Measurements from ENCODE around the gene WDR18. TPM values are rescaled to one million over a fixed set of nuclear protein-coding genes. Genes with fewer than 3 reads are reported as not detected.
A peak's percentile ranks its signal among the peaks of the same experiment; 100 is the strongest.

The WDR18 gene
- total and polyA plus RNA-seq, 2 of the 8 experiments (the other 6 are each of a cell fraction or from before 2014, with no cell fraction given), result 87.7 to 177 TPM

- Histone ChIP-seq H2BK15ac (ENCODE audit: low read length) (no peak overlapping the region), H4K8ac (ENCODE audit: extremely low read depth, insufficient read depth, low read length) (no peak overlapping the region), H3K4ac (replicated peaks; ENCODE audit: insufficient read length, low read depth, low read length) (no peak overlapping the region), H2AK5ac (ENCODE audit: low read depth, low read length) (no peak overlapping the region; the same call in 1 of the 2 replicates), H3K79me2 (ENCODE audit: control insufficient read depth in 1 of 2, insufficient read depth in 2 of 2, low read length in 2 of 2) (0 out of 4 replicates have a peak, but pooled peaks cover 0 to 2% of the 10 kb centered on the region in 2 experiments), H3K9me3 (ENCODE audit: insufficient read depth in 2 of 2, low read depth in 1 of 2, low read length in 1 of 2) (no peaks in the 10 kb centered on the region), H3K27me3 (replicated peaks in 1 of 4; ENCODE audit: control insufficient read depth in 3 of 4, extremely low read depth in 1 of 4, insufficient read depth in 3 of 4, low read length in 3 of 4) (no peaks in the 10 kb centered on the region), H3K4me1 (replicated peaks in 1 of 4; ENCODE audit: control insufficient read depth in 3 of 4, insufficient read depth in 4 of 4, low read length in 3 of 4) (peaks cover 0 to 6% (median 4%) of the 10 kb centered on the region in 4 experiments; a peak in 3 of 7 replicates), H2AFZ (ENCODE audit: low read length) (no peak overlapping the region), H3K23ac (ENCODE audit: insufficient read length) (no peak overlapping the region), H3K27ac (ENCODE audit: low read depth, low read length) (no peak overlapping the region), H2BK20ac (ENCODE audit: low read length) (no peak overlapping the region), H3K23me2 (ENCODE audit: low read depth, low read length) (peaks cover 2% of the 10 kb centered on the region; the same call in 1 of the 2 replicates), H3K4me2 (ENCODE audit: insufficient read depth in 1 of 2, low read depth in 2 of 2, low read length in 2 of 2) (no peak overlapping the region), H2BK120ac (replicated peaks; ENCODE audit: low read depth, low read length) (no peak overlapping the region), H4K91ac (replicated peaks; ENCODE audit: insufficient read length, low read length) (no peak overlapping the region), H2BK12ac (ENCODE audit: low read depth, low read length) (no peak overlapping the region), H3K9ac (replicated peaks in 1 of 4; ENCODE audit: extremely low read depth in 1 of 4, low read depth in 3 of 4, low read length in 3 of 4) (no peak overlapping the region), H3K56ac (replicated peaks; ENCODE audit: insufficient read length, low read depth, low read length) (no peak overlapping the region), H4K20me1 (replicated peaks in 1 of 2; ENCODE audit: control insufficient read depth in 1 of 2, insufficient read depth in 2 of 2, low read length in 2 of 2) (peaks cover 9 to 23% of the 10 kb centered on the region in 2 experiments), H3K18ac (ENCODE audit: extremely low read depth, low read length) (no peak overlapping the region), H3K79me1 (ENCODE audit: low read depth, low read length) (no peaks in the 10 kb centered on the region; the same call in 1 of the 2 replicates), H3K36me3 (ENCODE audit: control insufficient read depth in 2 of 4, insufficient read depth in 4 of 4, low read length in 3 of 4) (peaks cover 4 to 38% (median 18%) of the 10 kb centered on the region in 4 experiments; a peak in 6 of 8 replicates), H3K14ac (ENCODE audit: insufficient read length) (no peak overlapping the region), H4K5ac (ENCODE audit: insufficient read length, low read depth, low read length) (no peak overlapping the region), H2BK5ac (ENCODE audit: low read depth, low read length) (no peak overlapping the region), H3K4me3 (ENCODE audit: extremely low read depth in 1 of 4, insufficient read depth in 2 of 4, low read depth in 3 of 4, low read length in 4 of 4) (no peak overlapping the region)
- CTCF ChIA-PET (ENCODE audit: partially characterized antibody), result interaction anchor here (0.6 to 2.3 kb wide), 5 partner anchors 14 to 316 kb away, joined by 3 to 5 read pairs (median 3); no protein-coding TSS in a partner anchor
- FAIRE-seq, result no peak
- peak in 1 of 2 experiments; percentile 86 for DNase-seq (ENCODE audit: low read depth in 1 of 2, low spot score in 2 of 2)
- POLR2A ChIA-PET (ENCODE audit: partially characterized antibody), result interaction anchor here (0.9 to 1.5 kb wide), 7 partner anchors 10 to 278 kb away, joined by 3 to 9 read pairs (median 4); partner anchors contain the start of genes CIRBP and CNN2
- no peak for TF ChIP-seq SP4 (IDR thresholded peaks at IDR 0.05; ENCODE audit: low read length)
- no peak for TF ChIP-seq E2F6 (IDR thresholded peaks at IDR 0.05)
- 95% methylated on average over 20 of the region's 47 CpGs; no CpG with 5 or more reads in 1 of the 2 experiments for WGBS, 2 experiments (ENCODE audit: extremely low coverage in 1 of 2, insufficient coverage in 1 of 2, insufficient read length in 1 of 2, insufficient replicate concordance in 2 of 2, low coverage in 1 of 2, low lambda C conversion rate in 2 of 2, missing lambda C conversion rate in 1 of 2)
Measured at GRCh38 chr19:991174-991931, 7.2 kb downstream of the WDR18 start.

All from H1 (cell line).